ENCODE data around the gene HHAT.

DNA sequence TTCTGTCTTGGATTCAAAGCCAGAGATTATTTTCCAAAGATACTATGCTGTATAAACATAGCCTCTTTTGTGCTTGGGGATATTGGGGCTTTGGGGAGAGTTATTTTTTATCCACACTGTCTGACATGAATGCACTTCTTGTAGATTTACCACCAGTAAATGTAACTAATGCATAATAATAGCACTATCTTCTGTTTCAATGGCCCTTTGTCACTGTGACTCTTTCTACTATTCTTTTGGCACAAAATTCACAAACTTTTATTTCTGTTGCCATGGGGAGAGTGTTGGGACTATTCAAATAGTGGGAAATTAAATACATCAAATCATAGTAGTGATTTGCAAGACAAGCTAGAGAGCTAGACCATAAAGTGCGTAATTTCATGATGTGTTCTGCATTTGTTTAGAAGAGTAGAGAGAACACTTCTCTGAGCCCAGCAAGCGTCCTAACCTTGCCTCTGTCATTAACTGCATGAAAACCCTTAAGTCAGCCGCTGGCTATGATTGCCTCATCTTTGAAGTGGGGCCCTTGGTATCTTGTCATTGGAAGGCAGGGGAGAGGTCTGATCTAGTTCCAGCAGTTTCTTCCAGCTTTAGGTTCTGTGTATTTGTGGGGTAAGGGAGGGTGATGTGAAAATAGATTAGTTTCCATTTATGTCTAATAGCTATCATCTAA, 154.4 kb downstream of the HHAT start:
- TF ChIP-seq, protein P1, sequence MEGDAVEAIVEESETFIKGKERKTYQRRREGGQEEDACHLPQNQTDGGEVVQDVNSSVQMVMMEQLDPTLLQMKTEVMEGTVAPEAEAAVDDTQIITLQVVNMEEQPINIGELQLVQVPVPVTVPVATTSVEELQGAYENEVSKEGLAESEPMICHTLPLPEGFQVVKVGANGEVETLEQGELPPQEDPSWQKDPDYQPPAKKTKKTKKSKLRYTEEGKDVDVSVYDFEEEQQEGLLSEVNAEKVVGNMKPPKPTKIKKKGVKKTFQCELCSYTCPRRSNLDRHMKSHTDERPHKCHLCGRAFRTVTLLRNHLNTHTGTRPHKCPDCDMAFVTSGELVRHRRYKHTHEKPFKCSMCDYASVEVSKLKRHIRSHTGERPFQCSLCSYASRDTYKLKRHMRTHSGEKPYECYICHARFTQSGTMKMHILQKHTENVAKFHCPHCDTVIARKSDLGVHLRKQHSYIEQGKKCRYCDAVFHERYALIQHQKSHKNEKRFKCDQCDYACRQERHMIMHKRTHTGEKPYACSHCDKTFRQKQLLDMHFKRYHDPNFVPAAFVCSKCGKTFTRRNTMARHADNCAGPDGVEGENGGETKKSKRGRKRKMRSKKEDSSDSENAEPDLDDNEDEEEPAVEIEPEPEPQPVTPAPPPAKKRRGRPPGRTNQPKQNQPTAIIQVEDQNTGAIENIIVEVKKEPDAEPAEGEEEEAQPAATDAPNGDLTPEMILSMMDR (IDR thresholded peaks at IDR 0.05) = no peak
- no peak for TF ChIP-seq POLR2A (IDR thresholded peaks at IDR 0.05)

All from testis (tissue), 2 donors.